ENCODE results near the gene TLE3. TPM values are rescaled to one million over a fixed set of nuclear protein-coding genes. Genes with fewer than 3 reads are reported as not detected.

The TLE3 gene
- polyA plus RNA-seq, 2 of the 4 experiments (the other 2 are of a cell fraction) = 4.6 to 5.3 TPM

- POLR2A ChIA-PET = no interaction called here
- CTCF ChIA-PET = interaction anchor here (0.6 to 1.5 kb wide), 3 partner anchors 16 to 1978 kb away, joined by 3 to 4 read pairs (median 3); no protein-coding TSS in a partner anchor
- ATAC-seq = no peak
These were observed 52.7 kb downstream of the TLE3 start for GRCh38 chr15:70045045-70045444.

DNA sequence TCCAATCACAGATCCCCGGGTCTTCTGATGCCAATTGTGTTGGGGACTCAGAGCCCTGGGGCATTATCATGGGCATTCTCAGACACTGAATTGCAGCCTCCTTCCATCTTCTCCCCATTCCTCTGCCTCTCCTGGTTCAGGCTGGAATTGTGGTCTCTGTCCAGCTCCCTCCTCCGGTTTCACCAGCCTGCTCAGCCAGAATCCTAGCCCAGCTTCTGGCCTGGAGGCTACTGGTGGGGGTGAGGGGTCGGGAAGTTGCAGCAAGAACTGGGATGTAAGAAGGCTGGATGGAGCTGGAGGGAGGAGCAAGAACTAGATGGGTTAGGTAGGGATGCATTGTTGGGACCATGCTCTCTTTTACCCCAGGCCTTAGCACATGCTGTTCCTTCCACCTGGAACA lies 53.5 kb downstream of the TLE3 start:
- ATAC-seq (no peak), FAIRE-seq (no peak), DNase-seq (ENCODE audit: low read depth in 1 of 2, low spot score in 1 of 2) (no peak)
- Histone ChIP-seq H3K4me2 (no peak overlapping the region), H3K4me1 (no peaks in the 10 kb centered on the region), H3K27ac (no peak overlapping the region), H3K4me3 (no peak overlapping the region), H3K9me3 (no peaks in the 10 kb centered on the region)
- ChIA-PET CTCF (interaction anchor here (1.1 to 1.5 kb wide), 3 partner anchors 11 to 20 kb away, joined by 3 to 4 read pairs (median 3); no protein-coding TSS in a partner anchor), POLR2A (no interaction called here)
- WGBS (ENCODE audit: missing lambda C conversion rate) = 31% methylated on average over 3 of the region's 3 CpGs
- TF ChIP-seq RARB (CRISPR knock-in tag; IDR thresholded peaks at IDR 0.05) (no peak), USF2 (IDR thresholded peaks at IDR 0.05) (no peak), NPAS2 (CRISPR knock-in tag; IDR thresholded peaks at IDR 0.05; ENCODE audit: borderline replicate concordance) (no peak), RAD21 (conservative IDR thresholded peaks at IDR 0.05 in 1 of 2, IDR thresholded peaks at IDR 0.05 in 1 of 2) (no peak), ESRRA (IDR thresholded peaks at IDR 0.05; ENCODE audit: borderline replicate concordance, low read length) (no peak), KDM5A (IDR thresholded peaks at IDR 0.05) (no peak), CBX2 (IDR thresholded peaks at IDR 0.05; ENCODE audit: borderline replicate concordance, low read depth) (no peak), JUNB (IDR thresholded peaks at IDR 0.05) (no peak), HOXB5 (CRISPR knock-in tag; IDR thresholded peaks at IDR 0.05) (no peak), HOXB13 (CRISPR knock-in tag; IDR thresholded peaks at IDR 0.05; ENCODE audit: low read depth) (no peak), RCOR1 (IDR thresholded peaks at IDR 0.05; ENCODE audit: low read depth, low read length) (no peak)
- TF ChIP-seq, protein P1, sequence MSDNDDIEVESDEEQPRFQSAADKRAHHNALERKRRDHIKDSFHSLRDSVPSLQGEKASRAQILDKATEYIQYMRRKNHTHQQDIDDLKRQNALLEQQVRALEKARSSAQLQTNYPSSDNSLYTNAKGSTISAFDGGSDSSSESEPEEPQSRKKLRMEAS (IDR thresholded peaks at IDR 0.05) = no peak
- TF ChIP-seq, protein P2, sequence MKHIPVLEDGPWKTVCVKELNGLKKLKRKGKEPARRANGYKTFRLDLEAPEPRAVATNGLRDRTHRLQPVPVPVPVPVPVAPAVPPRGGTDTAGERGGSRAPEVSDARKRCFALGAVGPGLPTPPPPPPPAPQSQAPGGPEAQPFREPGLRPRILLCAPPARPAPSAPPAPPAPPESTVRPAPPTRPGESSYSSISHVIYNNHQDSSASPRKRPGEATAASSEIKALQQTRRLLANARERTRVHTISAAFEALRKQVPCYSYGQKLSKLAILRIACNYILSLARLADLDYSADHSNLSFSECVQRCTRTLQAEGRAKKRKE (CRISPR knock-in tag; IDR thresholded peaks at IDR 0.05; ENCODE audit: low read depth) = no peak
- TF ChIP-seq, protein P3, sequence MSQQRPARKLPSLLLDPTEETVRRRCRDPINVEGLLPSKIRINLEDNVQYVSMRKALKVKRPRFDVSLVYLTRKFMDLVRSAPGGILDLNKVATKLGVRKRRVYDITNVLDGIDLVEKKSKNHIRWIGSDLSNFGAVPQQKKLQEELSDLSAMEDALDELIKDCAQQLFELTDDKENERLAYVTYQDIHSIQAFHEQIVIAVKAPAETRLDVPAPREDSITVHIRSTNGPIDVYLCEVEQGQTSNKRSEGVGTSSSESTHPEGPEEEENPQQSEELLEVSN (IDR thresholded peaks at IDR 0.05; ENCODE audit: borderline replicate concordance, low read depth) = no peak

More at GRCh38 chr15:70045045-70045444, 52.7 kb downstream of the TLE3 start:
- FAIRE-seq (no peak), DNase-seq (ENCODE audit: low read depth in 1 of 2, low spot score in 1 of 2) (no peak)
- Histone ChIP-seq H3K9me3 (no peaks in the 10 kb centered on the region), H3K4me2 (no peak overlapping the region), H3K4me1 (no peaks in the 10 kb centered on the region), H3K27ac (no peak overlapping the region), H3K4me3 (no peak overlapping the region)
- TF ChIP-seq NFE2L2 (conservative IDR thresholded peaks at IDR 0.05; ENCODE audit: low read length) (no peak), MAZ (IDR thresholded peaks at IDR 0.05; ENCODE audit: borderline replicate concordance, low read depth, low read length) (no peak), PHF8 (IDR thresholded peaks at IDR 0.05; ENCODE audit: borderline replicate concordance, low read depth) (no peak), HOXA7 (CRISPR knock-in tag; IDR thresholded peaks at IDR 0.05) (no peak)
- TF ChIP-seq, protein P4, sequence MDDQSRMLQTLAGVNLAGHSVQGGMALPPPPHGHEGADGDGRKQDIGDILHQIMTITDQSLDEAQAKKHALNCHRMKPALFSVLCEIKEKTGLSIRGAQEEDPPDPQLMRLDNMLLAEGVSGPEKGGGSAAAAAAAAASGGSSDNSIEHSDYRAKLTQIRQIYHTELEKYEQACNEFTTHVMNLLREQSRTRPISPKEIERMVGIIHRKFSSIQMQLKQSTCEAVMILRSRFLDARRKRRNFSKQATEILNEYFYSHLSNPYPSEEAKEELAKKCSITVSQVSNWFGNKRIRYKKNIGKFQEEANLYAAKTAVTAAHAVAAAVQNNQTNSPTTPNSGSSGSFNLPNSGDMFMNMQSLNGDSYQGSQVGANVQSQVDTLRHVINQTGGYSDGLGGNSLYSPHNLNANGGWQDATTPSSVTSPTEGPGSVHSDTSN (IDR thresholded peaks at IDR 0.05) = no peak

DNA sequence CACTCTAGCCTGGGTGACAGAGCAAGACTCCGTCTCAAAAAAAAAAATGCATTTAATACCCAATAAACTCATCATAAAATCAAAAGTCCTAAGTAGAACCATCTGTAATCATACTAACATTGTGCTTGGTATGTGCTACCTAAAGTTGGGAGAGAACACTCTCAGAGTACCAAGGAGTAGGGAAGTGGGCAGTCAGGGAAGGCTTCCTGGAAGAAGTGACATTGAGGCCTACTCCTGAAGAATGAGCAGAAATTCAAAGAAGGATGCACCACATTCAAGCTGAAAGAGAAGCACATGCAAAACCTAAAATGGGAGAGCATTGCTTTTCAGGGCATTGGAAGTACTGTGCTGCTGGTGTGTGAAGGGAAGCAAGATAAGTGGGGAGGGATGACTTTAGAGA lies 54.1 kb downstream of the TLE3 start:
- WGBS (ENCODE audit: missing lambda C conversion rate) = 80% methylated on average over 1 of the region's 1 CpG
- DNase-seq (ENCODE audit: low read depth in 1 of 2, low spot score in 1 of 2) (no peak), ATAC-seq (no peak), FAIRE-seq (no peak)
- H3K4me1 ChIP-seq = no peaks in the 10 kb centered on the region
- no peak overlapping the region for H3K27ac ChIP-seq
- H3K9me3 ChIP-seq = no peaks in the 10 kb centered on the region
- POLR2A ChIA-PET = no interaction called here
- TF ChIP-seq USF2 (IDR thresholded peaks at IDR 0.05) (no peak), ZFP36 (IDR thresholded peaks at IDR 0.05; ENCODE audit: borderline replicate concordance, partially characterized antibody) (peak; percentile 55)
- CTCF ChIA-PET = interaction anchor here (1.1 to 1.4 kb wide), 2 partner anchors 11 to 14 kb away, joined by 3 to 4 read pairs; no protein-coding TSS in a partner anchor
- no peak overlapping the region for H3K4me3 ChIP-seq
- H3K4me2 ChIP-seq = no peak overlapping the region

All from A549 (cell line).